Raji (cell line): Measurements from ENCODE around the gene PNPLA5.

ENCODE experiments used
- POLR2A ChIP-seq: IDR thresholded peaks from 2 replicates; pipeline ENCODE4 v1.6.1; 2011; ENCODE audit warnings: low read depth, low read length, control low read depth; ENCODE audit not compliant: insufficient read depth

PNPLA5 gene

GRCh38 chr22:43840851-43841250 is 51.0 kb downstream of the PNPLA5 start:
- TF ChIP-seq POLR2A: no peak

DNA sequence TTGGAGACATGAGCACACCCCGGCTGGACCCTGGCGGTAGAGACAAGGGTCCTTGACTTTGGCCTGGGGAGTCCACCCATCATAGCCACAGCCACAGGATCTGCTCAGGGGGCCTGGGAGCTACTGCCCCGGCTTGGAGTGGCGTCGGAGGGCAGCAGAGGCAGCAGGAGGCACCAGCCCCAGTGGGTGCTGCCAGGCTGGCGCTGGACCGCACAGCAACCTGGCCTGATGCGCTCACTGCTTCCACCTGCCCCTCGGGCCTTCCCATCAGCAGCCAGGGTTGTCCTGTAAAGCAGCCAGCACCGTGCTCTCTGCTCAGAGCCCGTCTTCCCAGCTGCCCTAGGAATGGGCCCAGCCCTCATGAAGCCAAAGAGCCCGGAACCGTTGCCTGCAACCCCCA is 51.4 kb downstream of the PNPLA5 start:
- no peak for TF ChIP-seq POLR2A

DNA sequence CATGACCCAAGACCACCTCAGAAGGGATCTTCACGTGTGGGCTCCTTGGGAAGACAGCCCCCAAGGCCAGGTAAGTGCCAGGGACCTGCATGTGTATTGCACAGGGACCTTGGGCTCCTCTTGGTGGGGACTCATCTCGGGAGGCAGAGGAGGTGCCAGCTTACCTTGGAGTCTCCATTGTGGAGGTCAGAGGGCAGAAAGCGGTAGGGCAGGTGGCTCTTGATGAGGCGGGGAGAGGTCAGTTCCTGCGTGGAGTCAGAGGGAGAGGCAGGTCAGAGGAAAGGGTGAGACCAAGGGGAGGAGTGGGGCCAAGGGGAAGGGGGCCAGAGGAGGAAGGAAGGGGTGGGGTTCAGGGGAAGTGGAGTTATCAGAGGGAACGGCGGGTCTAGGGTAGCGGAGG is 52.0 kb downstream of the PNPLA5 start:
- no peak for TF ChIP-seq POLR2A

GRCh38 chr22:43838571-43839307 is 53.1 kb downstream of the PNPLA5 start:
- no peak for TF ChIP-seq POLR2A

DNA sequence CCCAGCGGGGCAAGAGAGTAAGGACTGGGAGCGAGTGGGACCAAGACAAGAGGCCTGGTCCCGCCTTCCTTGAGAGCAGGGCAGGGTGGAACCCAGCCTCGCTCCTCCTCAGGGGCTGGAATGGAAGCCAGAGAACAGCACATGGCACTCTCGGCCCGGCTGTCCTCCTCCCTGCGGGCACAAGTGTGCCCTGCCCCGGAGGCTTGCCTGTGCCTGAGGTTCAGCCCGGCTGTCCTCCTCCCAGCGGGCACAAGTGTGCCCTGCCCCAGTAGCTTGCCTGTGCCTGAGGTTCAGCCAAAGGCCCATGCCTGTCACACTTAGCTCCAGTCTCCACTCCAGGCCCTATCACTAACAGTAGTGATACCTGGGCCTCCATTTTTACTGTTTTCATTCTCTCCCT is 53.7 kb downstream of the PNPLA5 start:
- TF ChIP-seq POLR2A: no peak

GRCh38 chr22:43837666-43838065 is 54.1 kb downstream of the PNPLA5 start:
- TF ChIP-seq POLR2A: no peak

DNA sequence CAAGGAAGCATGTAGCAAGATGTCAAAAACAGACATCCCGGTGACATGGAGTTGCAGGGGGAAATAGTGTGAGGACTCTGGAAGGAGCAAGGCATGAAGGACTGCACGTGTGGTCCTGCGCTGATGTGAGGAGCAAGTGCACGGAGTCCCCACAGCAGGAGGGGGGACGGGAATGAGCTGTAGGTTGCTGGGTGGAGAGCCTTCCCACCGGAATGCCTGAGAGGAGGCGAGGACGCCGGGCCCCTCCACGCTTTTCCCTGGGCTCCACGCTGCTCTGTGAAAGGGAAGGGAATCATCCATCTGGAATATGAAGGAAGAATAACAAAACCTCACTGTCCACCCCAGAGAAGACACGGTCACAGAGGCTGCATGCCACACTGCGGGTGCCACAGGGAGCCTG is 56.1 kb downstream of the PNPLA5 start:
- no peak for TF ChIP-seq POLR2A

DNA sequence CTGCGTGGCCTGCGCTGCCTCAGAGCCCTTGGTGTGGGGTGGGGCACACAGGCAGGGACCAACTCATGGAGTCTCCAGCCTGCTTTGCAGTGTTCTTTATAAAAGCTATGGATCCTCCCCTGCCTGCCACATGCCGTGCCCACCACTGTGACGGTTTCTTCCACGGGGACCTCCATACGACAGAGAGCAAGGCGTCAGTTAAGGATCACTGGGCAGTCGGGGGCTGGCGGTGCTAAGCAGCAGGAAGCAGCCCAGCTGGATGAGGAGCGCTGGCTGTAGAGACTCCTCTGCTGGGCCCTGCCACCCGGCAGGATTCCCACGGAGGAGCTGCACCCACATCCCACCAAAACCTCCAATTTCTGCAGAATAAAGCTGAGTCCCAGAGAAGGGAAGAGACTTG is 56.6 kb downstream of the PNPLA5 start:
- no peak for TF ChIP-seq POLR2A

- no peak for TF ChIP-seq POLR2A
Measured at GRCh38 chr22:43833286-43834240, 58.2 kb downstream of the PNPLA5 start.

GRCh38 chr22:43832393-43833265 is 59.2 kb downstream of the PNPLA5 start:
- no peak for TF ChIP-seq POLR2A

GRCh38 chr22:43831561-43832392 is 60.0 kb downstream of the PNPLA5 start:
- TF ChIP-seq POLR2A: no peak

DNA sequence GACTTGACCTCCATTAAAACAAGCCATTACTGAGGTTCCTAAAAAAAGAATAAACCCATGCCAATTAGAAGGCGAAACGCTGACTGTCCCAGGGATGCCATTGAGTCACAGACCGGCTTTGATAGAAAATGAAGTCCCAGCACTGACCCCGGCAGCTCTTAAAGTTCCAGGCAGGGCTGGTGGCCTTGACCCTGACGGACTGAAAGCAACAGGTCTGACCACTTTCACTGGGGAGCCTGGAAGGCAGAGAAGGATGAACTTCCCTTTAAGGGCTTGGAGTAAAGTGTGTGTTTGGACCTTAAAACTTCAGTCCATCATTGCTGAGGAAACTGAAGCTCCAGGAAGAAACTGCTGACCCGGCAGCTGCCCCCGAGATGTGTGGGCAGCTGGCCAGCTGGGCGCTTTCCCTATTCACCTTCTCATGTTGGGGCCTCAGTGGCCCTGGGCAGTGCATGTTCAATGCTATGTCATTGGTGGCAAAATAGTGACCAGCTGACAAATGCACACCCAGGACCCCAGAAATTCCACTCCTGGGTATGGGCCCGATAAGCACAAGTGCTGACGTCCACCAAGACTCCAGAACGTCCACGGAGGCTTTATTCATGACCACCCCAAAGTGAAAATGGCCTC is 60.8 kb downstream of the PNPLA5 start:
- TF ChIP-seq POLR2A: no peak

DNA sequence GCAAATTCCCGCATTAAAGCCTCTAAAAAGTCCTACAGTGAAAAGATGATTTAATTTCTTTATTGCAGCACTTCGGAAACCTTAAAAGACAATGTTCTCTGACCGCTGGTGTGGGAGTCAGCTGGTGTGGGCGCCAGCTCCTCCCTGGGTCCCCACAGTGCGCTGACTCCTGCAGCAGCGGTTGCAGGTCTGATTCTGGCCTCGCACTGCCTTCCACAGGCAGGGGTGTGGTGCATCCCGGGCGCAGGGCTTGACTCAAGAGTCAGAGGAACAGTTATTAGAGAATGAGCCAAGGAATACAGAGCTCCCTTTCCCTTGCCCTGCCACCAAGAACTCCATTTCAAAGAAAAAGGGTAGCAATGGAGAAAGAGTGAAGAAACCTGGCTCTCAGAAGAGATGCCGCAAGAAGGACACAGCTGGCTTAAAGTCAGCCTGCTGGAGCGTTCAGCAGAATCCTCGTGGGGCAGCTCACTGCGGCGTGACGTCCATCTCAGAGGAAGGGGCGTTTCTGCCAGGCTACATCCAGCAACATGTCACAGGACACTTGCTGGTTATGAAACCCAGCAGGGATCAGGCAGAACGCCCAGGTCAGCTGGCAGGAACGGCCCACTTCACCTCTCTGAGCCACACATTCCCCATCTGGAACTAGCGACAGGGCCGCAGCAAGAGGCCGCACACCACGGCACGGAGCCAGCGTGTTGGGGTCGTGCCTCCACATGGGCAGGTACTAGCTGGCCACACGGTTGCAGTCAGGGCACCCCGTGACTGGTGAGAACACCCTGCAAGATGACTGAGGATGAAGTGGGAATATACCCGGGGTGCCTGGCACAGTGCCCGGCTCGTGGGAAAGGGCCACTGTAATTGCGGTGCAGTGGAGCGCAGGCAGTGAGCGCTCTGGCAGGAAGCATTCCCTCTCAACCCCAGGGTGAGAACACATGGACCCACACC is 61.6 kb downstream of the PNPLA5 start:
- TF ChIP-seq POLR2A: no peak
